HCEC 1CT (cell line): ENCODE measurements around the gene KRT79.

Source experiments
- DNase-seq: peaks from one replicate; pipeline ENCODE4 v3.0.0-alpha.2; 2017

KRT79 gene

GRCh38 chr12:52788192-52788875, 45.8 kb downstream of the KRT79 start:
- no peak for DNase-seq

GRCh38 chr12:52787324-52788191, 46.6 kb downstream of the KRT79 start:
- DNase-seq: no peak

- DNase-seq: no peak
Observed at GRCh38 chr12:52784909-52785308, 49.2 kb downstream of the KRT79 start.

- no peak for DNase-seq
Observed at GRCh38 chr12:52783563-52784316, 50.4 kb downstream of the KRT79 start.

- no peak for DNase-seq
Observed at GRCh38 chr12:52782502-52782901, 51.6 kb downstream of the KRT79 start.

- no peak for DNase-seq
Observed at GRCh38 chr12:52781399-52782082, 52.6 kb downstream of the KRT79 start.

GRCh38 chr12:52779914-52780313, 54.2 kb downstream of the KRT79 start:
- no peak for DNase-seq

GRCh38 chr12:52778833-52779232, 55.3 kb downstream of the KRT79 start:
- DNase-seq: no peak

GRCh38 chr12:52777566-52777965, 56.5 kb downstream of the KRT79 start:
- no peak for DNase-seq

- DNase-seq: no peak
Observed at GRCh38 chr12:52776913-52777395, 57.2 kb downstream of the KRT79 start, which contains the start of gene KRT76. KRT76 (minus strand) TSS chr12:52777345; CDS start chr12:52777291, 54 bp downstream.

GRCh38 chr12:52776435-52776834, 57.7 kb downstream of the KRT79 start:
- DNase-seq: no peak

GRCh38 chr12:52774629-52775250, 59.4 kb downstream of the KRT79 start:
- DNase-seq: no peak

GRCh38 chr12:52772772-52773171, 61.3 kb downstream of the KRT79 start:
- DNase-seq: no peak

- no peak for DNase-seq
Observed at GRCh38 chr12:52772188-52772587, 61.9 kb downstream of the KRT79 start.

- DNase-seq: no peak
Observed at GRCh38 chr12:52771505-52771904, 62.6 kb downstream of the KRT79 start.
